Stimulated activated memory B cell treated with anti-CD40 and anti-IgM and Interleukin-4, amounts not matched to agents 10 μg/mL and 1 μg/mL and 100 μg/mL, for 72 hours (primary cell): Measurements from ENCODE around the gene UBE2L3.
"Not testable (repeated sequence)": the region's sequence is repeated elsewhere in the genome, so short reads cannot be mapped to it uniquely, and the experiment has no call there.

Experiments
- ATAC-seq: fragments of 150-1000 bp; cut with Tn5 transposase; 2 replicates; pipeline ENCODE4 v1.10.0; 2021
- H3K27ac Mint-ChIP-seq: one replicate; pipeline ENCODE4 v1.8.0; 2022; ENCODE audit warnings: mild to moderate bottlenecking, mixed read lengths
- H3K27me3 Mint-ChIP-seq: one replicate; pipeline ENCODE4 v1.8.0; 2022; ENCODE audit warnings: mixed read lengths
- H3K36me3 Mint-ChIP-seq: one replicate; pipeline ENCODE4 v1.8.0; 2022; ENCODE audit warnings: mixed read lengths
- H3K4me1 Mint-ChIP-seq: one replicate; pipeline ENCODE4 v1.8.0; 2022; ENCODE audit warnings: mixed read lengths
- H3K4me3 Mint-ChIP-seq: one replicate; pipeline ENCODE4 v1.8.0; 2022; ENCODE audit warnings: mild to moderate bottlenecking, moderate library complexity, mixed read lengths
- H3K9me3 Mint-ChIP-seq: one replicate; pipeline ENCODE4 v1.8.0; 2022; ENCODE audit warnings: mixed read lengths

UBE2L3 gene

DNA sequence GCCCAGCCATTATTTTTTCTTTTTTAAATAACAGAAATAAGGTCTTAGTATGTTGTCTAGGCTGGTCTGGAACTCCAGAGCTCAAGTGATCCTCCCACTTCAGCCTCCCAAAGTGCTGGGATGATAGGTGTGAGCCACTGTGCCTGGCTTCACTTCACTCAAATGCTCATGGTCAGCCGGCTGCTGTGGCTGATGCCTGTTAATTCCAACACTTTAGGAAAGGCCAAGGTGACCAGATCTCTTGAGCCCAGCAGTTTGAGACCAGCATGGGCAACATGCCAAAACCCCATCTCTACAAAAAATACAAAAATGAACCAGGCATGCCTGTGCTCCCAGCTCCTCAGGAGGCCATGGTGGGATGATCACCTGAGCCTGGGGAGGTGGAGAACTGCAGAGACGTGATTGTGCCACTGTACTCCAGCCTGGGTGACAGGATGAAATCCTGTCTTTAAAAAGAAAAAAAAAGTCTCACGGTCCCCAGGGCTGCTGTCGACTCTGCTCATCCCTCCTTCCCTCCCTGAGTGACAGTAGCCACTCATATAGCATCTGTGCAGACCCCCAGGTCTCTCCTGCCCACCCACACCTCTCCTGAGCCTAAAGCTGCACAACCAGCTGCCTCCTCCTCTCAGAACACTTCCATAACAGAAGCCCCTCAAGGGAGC, 58.7 kb downstream of the UBE2L3 start:
- no peak for ATAC-seq
- H3K4me3 Mint-ChIP-seq: no peak overlapping the region
- peak overlapping the region; percentile 64 for H3K27ac Mint-ChIP-seq
- H3K36me3 Mint-ChIP-seq: peaks cover 34% of the 10 kb centered on the region
- H3K9me3 Mint-ChIP-seq: no peaks in the 10 kb centered on the region
- H3K27me3 Mint-ChIP-seq: no peaks in the 10 kb centered on the region
- peaks cover 65% of the 10 kb centered on the region for H3K4me1 Mint-ChIP-seq

DNA sequence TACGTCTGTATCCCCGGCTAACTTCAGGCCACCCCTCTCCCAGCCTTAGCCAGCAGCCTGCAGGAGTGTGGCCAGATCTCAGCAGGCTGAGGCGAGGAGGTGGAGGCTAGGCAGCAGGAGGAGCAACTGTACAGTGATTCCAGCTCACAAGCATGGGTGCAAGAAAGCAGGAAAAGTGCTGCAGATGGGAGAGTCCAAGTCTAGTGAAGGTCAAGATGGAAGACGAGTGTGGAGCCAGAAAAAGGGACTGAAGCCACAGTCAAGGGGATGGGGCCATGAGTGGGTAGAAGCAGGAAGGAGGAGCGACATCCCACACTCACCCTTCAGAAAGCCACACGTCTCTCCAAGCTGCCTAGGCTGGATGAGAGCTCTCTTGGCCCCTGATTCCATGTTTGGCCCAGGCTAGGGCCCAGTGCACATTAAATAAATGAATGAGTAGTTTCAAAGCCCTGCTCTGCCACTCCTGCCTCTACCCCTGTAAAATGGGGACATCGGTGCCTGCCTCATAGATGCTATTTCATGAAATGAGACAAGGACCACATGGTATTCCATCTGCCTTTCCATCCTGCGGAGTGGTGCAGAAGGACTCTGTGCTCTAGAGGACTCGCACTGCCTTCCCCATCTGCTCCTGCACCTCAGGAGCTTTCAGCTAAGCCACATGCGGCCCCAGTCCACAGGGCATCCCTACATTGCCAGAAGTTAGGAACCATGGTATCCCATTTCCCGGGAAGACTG, 59.4 kb downstream of the UBE2L3 start:
- H3K4me3 Mint-ChIP-seq: no peak overlapping the region
- H3K4me1 Mint-ChIP-seq: peaks cover 65% of the 10 kb centered on the region
- peak overlapping the region; percentile 26 for H3K27ac Mint-ChIP-seq
- no peaks in the 10 kb centered on the region for H3K9me3 Mint-ChIP-seq
- H3K36me3 Mint-ChIP-seq: peaks cover 34% of the 10 kb centered on the region
- no peak for ATAC-seq
- H3K27me3 Mint-ChIP-seq: no peaks in the 10 kb centered on the region

DNA sequence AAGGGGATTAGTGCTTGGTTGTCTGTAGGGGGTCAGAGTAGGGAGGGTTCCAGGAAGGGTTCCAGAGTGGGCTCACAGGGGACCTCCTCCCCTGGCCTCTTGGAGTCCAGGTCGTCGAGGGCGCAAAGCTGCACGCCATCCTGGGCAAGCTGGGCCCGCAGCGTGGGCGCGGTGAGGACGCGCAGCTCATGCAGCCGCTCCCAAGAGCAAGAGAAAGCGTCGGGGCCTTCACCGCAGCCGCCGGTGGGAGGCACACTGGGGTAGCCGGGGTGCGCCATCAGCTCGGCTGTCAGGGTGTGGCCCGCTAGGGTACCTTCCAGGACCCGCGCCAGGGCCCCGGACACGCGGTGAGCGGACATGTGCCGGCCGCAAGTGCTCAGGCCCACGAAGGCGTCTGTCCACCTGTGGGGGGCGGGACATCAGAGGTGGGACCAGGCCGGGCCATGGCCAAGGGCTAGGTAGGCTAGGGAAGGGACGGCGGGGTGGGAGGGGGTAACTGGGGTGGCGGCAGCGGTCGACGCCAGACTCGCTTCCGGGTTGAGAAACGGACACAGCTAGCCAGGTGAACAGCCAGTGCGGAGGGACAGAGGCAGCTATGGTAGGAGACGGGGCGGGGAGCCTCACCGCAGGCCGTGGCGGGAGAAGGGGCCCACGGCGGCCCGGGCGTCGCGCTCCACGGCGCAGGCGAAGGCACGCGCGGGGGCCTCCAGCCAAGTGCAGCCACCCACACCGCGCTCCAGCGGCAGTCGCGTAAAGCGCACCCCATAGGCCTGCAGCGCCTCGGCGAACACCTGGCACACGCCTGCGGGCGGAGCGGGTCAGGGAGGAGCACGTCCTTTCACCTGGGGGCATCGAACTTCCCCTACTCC, 61.1 kb downstream of the UBE2L3 start:
- H3K36me3 Mint-ChIP-seq: peaks cover 23% of the 10 kb centered on the region
- no peaks in the 10 kb centered on the region for H3K27me3 Mint-ChIP-seq
- H3K4me3 Mint-ChIP-seq: peak overlapping the region; percentile 93
- peaks cover 66% of the 10 kb centered on the region for H3K4me1 Mint-ChIP-seq
- H3K27ac Mint-ChIP-seq: peak overlapping the region; percentile 97
- ATAC-seq: peak; percentile 50
- no peaks in the 10 kb centered on the region for H3K9me3 Mint-ChIP-seq

DNA sequence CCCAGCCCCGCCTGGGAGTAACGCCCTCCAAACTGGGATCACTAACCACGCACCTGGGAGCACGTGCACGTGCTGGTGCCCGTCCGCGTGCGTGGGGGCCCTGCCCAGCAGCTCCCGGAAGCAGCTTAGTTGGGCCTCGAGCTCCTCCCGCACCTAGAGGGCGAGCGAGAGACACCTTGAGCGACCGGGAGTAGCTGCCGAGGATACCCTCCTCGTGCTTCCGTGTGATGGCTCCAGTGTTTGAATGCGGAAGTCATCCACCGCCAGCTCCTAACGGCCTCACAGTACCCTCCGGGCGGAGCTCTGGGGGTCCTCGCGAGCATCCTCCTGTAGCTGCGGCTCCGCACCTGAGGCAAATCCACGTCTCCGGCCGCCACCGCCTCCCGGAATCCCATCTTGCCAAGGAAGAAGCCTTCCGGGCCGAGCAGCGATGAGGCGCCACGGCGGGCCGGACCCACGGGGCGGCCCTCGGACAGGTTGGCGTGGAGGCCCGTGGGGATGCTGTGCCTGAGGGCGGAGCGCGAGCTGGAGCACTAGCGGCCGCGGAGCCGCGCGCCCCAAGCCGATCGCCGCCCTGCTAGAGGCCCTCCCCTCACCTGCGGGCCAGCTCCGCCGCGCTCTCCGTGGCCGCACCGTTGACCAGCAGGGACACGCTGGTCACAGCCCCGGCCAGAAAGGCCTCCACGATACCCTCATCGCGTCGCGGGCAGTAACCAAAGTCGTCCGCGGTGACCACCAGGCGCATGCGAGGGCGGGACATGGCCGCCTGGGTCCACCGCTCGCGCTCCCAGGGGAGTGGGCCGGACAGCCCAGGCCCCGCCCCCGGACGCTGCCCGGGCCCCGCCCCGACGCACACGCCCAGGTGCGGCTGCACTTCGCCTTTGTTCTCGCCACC, 62.0 kb downstream of the UBE2L3 start, which contains the start of gene YDJC:
TSS of gene YDJC (minus strand) at position 768 of the 895 bp plus-strand sequence. CDS start at position 760, 8 bp downstream.
- Mint-ChIP-seq H3K4me3 (peak within 1 kb of the TSS; percentile 93), H3K36me3 (peaks cover 23% of the 10 kb centered on the region), H3K27ac (peak within 1 kb of the TSS; percentile 97), H3K9me3 (no peaks in the 10 kb centered on the region), H3K27me3 (no peaks in the 10 kb centered on the region), H3K4me1 (peaks cover 58% of the 10 kb centered on the region)
- peak; percentile 93 for ATAC-seq

DNA sequence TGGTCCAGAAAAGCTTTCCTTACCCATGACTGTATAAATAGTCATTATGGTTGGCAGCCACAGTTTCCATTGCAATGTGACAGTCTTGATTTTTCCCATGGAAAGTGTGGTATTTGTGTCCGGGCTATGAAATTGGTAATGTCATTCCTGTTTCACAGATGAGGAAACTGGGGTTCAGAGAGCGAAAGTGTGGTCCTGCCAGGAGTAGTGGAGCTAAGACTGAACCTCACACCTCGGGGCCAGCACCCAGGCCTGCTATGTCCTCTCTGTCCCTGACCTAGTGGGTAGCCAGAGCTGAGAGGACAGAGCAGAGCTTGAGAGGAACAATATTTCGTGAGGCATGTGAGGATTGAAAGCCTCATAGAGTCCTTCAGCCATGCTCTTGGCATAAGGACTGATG, 63.5 kb downstream of the UBE2L3 start:
- H3K27me3 Mint-ChIP-seq: no peaks in the 10 kb centered on the region
- no peak overlapping the region for H3K4me3 Mint-ChIP-seq
- no peaks in the 10 kb centered on the region for H3K9me3 Mint-ChIP-seq
- ATAC-seq: no peak
- peaks cover 43% of the 10 kb centered on the region for H3K4me1 Mint-ChIP-seq
- H3K27ac Mint-ChIP-seq: no peak overlapping the region
- H3K36me3 Mint-ChIP-seq: peaks cover 18% of the 10 kb centered on the region

DNA sequence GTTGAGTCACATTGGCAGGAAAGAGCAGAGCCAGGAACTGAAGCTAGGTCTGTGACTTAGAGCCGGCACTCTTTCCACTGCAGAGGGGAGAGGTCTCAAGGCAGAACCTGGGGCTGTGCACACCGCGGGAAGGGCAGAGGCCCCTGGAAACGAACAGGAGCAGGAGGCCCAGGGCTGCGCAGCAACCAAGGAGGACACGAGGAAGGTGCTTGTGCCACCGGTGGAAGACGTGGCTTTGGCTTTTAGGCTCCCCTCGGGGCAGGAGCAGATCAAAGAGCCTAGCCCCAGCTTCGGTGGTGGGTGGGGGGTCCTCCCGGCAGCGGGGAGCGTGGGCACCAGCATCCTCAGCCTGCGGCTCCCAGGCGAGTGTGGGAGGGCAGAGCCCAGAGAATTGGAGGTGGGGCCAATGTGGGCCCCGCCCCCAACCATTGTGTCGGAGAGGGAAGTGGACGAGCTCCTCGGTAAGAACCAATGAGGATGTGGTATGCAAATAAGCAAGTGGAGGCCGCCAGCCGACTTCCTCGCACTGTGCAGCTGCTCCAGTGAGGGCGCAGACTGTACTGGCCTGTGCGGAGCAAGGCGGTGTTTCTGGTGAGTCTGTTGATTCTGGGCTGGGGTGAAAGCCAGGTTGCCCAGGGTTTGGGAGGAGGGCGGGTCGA, 64.9 kb downstream of the UBE2L3 start, which contains the start of gene CCDC116:
TSS of gene CCDC116 (plus strand) at position 524 of the 659 bp plus-strand sequence. CDS start 422 bp downstream, outside the sequence.
- ATAC-seq: no peak
- Mint-ChIP-seq H3K9me3 (no peaks in the 10 kb centered on the region), H3K36me3 (peaks cover 8% of the 10 kb centered on the region), H3K27ac (no peak within 1 kb of the TSS), H3K27me3 (no peaks in the 10 kb centered on the region), H3K4me1 (peaks cover 29% of the 10 kb centered on the region), H3K4me3 (no peak within 1 kb of the TSS)

DNA sequence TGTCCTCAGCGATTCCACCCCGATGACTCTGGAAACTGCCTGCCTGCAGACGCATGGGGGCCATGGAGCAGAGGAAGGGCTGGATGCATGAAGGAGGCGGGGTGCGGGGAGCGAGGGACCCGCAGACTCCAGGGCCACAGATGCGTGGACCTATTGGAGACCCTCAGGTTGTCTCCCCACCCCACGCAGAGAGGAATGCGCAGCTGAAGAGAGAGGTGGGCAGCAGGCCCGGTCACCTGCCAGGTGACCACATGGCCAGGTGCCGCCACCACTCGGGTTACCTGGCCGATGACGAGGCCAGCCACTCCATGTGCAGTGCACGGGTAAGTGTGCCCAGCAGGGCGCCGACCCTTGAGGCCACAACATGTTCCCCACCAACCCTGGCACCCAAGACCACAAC, 65.4 kb downstream of the UBE2L3 start:
- no peak overlapping the region for H3K4me3 Mint-ChIP-seq
- H3K27ac Mint-ChIP-seq: no peak overlapping the region
- H3K4me1 Mint-ChIP-seq: peaks cover 23% of the 10 kb centered on the region
- H3K9me3 Mint-ChIP-seq: no peaks in the 10 kb centered on the region
- no peak for ATAC-seq
- peaks cover 7% of the 10 kb centered on the region for H3K36me3 Mint-ChIP-seq
- H3K27me3 Mint-ChIP-seq: no peaks in the 10 kb centered on the region

DNA sequence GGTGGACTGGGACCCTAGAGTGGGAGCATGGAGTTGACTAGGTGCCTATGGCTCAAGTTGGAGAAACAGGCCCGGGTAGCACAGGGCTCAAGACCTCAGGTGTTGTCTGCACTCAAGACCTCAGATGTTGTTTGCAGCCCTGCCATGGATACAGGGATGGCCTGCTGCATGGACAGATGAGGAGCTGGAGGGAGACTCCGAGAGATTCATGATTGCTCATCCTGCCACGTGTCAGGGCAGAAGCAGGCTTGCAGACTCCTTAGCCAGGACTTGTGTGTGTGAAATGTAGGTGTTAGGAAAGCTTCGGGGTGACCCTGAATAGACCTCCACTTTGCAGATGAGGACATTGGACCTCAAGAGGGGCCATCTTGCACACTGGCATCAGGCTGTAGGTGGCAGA, 66.0 kb downstream of the UBE2L3 start:
- H3K4me3 Mint-ChIP-seq: no peak overlapping the region
- peaks cover 1% of the 10 kb centered on the region for H3K36me3 Mint-ChIP-seq
- no peaks in the 10 kb centered on the region for H3K9me3 Mint-ChIP-seq
- H3K27me3 Mint-ChIP-seq: no peaks in the 10 kb centered on the region
- ATAC-seq: no peak
- peaks cover 18% of the 10 kb centered on the region for H3K4me1 Mint-ChIP-seq
- no peak overlapping the region for H3K27ac Mint-ChIP-seq

DNA sequence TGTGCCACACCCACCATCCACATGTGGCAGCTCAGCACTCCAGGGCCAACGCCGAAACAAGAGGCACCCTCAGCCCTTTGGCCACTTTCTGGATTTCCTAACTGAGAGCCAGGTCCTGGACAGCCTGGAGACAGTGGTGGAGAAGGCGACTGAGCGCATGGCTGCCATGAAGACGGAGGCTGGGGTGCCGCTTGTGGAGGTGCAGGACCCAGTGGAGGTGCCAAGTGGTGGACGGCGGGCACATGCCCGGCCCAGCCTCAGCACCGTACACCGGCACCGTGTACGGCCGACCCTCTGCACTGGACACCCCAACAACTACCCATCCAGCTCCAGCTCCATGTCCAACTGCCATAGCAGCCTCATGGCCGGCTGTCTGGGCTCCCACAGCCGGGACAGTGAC, 66.6 kb downstream of the UBE2L3 start:
- Mint-ChIP-seq H3K27ac (no peak overlapping the region), H3K4me3 (no peak overlapping the region), H3K27me3 (no peaks in the 10 kb centered on the region), H3K9me3 (no peaks in the 10 kb centered on the region), H3K4me1 (peaks cover 17% of the 10 kb centered on the region), H3K36me3 (no peaks in the 10 kb centered on the region)
- no peak for ATAC-seq

DNA sequence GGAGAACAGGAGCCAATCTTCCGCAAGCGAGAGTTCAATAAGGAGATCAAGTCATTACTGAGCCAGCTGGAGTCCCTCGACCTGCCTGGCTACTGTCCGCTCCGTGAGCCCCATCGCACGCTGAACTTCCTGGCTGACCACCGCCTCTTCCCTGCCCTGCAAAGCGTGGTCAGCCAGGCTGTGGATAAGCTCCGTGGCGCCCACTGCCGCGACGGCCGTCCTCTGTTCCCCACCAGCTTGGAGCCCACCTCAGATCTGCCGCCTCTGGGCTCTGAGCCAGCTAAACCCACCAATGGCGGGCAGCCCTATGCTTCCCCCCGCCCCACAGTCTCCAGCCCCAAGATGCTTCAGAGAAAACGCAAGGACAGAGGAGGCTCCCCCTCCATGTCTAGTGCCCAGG, 67.3 kb downstream of the UBE2L3 start:
- no peak for ATAC-seq
- no peaks in the 10 kb centered on the region for H3K9me3 Mint-ChIP-seq
- no peaks in the 10 kb centered on the region for H3K27me3 Mint-ChIP-seq
- no peak overlapping the region for H3K4me3 Mint-ChIP-seq
- H3K4me1 Mint-ChIP-seq: peaks cover 17% of the 10 kb centered on the region
- no peak overlapping the region for H3K27ac Mint-ChIP-seq
- H3K36me3 Mint-ChIP-seq: no peaks in the 10 kb centered on the region

DNA sequence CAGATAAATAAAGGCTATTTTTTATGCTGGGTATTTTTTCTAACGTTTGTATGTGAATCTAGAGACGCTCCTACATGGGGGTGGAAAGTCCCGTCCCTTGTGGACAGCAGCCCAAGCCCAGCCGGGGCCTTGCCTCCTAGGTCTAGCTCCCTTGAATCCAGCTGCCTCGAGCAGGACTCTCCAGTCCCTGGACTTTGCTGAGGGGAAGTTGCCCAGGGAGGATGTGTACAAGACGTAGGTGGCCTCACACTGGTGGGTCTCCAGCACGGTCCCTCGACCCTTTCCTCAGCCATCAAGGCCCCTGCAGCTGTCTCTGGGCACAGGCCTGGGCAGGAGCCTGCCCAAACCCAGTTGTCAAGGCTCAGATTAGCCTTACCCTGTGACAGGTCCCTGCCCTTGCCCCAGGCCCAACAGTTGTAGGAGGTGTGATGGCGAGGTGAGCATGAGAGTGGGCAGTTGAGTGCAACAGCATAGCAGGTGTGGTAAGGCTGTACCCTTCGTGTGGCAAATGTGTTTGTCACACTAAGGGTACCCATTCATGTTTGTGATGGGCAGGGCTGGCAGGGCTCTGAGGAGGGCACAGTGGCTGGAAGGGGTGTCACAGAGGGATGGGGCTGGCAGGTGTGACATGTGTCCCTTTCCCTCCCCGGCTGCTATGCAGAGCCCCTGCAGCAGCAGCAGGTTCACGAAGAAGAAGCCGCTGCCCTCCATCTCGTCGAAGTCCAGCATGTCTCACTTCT, 68.4 kb downstream of the UBE2L3 start:
- no peaks in the 10 kb centered on the region for H3K36me3 Mint-ChIP-seq
- no peak overlapping the region for H3K27ac Mint-ChIP-seq
- no peaks in the 10 kb centered on the region for H3K9me3 Mint-ChIP-seq
- no peak overlapping the region for H3K4me3 Mint-ChIP-seq
- peaks cover 21% of the 10 kb centered on the region for H3K4me1 Mint-ChIP-seq
- ATAC-seq: no peak
- H3K27me3 Mint-ChIP-seq: no peaks in the 10 kb centered on the region

DNA sequence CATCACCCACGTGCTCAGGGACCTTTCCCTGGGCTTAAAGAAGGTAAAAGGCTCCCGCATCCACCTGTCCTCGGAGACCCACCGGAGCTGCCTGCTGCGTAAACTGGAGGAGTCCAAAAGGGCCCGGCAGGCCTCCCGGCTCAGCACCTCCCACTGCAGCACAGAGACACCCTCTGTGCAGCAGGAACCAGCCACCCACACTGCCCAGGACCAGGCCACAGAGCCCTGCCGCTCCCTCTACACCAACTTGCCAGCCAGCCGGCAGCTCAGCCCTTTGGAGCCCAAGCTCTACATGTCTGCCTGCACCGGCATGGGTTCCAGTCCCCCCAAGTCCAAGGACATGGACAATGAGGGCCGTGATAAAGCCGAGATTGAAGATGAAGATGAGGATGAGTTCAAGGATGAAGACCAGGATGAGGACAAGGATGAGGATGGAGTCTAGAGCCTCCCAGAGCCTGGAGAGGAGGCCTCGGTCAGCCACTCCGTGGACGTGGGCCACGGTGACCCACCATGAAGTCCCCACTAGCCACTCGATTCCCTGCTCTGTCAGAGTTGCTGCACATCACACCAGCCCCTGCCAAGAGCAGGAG, 69.2 kb downstream of the UBE2L3 start:
- Mint-ChIP-seq H3K4me1 (peaks cover 21% of the 10 kb centered on the region), H3K27ac (no peak overlapping the region), H3K36me3 (no peaks in the 10 kb centered on the region), H3K4me3 (no peak overlapping the region), H3K9me3 (no peaks in the 10 kb centered on the region), H3K27me3 (no peaks in the 10 kb centered on the region)
- no peak for ATAC-seq

DNA sequence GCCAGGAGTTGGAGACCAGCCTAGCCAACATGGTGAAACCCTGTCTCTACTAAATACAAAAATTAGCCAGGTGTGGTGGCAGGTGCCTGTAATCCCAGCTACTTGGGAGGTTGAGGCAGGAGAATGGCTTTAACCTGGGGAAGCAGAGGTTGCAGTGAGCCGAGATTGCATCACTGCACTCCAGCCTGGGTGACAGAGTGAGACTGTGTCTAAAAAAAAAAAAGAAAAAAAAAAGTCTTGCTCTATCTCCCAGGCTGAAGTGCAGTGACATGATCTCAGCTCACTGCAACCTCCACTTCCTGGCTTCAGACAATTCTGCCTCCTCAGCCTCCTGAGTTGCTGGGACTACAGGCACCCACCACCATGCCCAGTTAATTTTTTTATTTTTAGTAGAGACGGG, 69.9 kb downstream of the UBE2L3 start:
- H3K27me3 Mint-ChIP-seq, H3K36me3 Mint-ChIP-seq, H3K4me3 Mint-ChIP-seq, H3K27ac Mint-ChIP-seq, ATAC-seq, H3K9me3 Mint-ChIP-seq: not testable (repeated sequence)
- peaks cover 22% of the 10 kb centered on the region for H3K4me1 Mint-ChIP-seq
